IMR-90 (cell line): ENCODE data around the gene CFAP251. TPM values are rescaled to one million over a fixed set of nuclear protein-coding genes. Genes with fewer than 3 reads are reported as not detected.

Experiments used
- ATAC-seq: fragments of 200-7000 bp; cut with Tn5 transposase; 2 replicates; pipeline ENCODE4 v1.9.1; 2020; ENCODE audit warnings: low read depth, mild to moderate bottlenecking, moderate library complexity
- BruUV-seq: library from RNA; stranded (reverse); fragments of 400-500 nt; replicated peaks from 2 replicates; lab custom pipeline; 2021; lab: Mats Ljungman, UMichigan
- CTCF ChIA-PET: fragments of 300-600 bp; formaldehyde crosslinking; extraction: SDS; loops from one replicate; lab custom pipeline; 2021; ENCODE audit warnings: antibody characterized with exemption; lab: Yijun Ruan, JAX
- POLR2A ChIA-PET: fragments of 300-600 bp; sonication (Branson Sonifier 250); formaldehyde crosslinking; loops from one replicate; lab custom pipeline; 2022; ENCODE audit warnings: antibody characterized with exemption; ENCODE audit not compliant: unreplicated experiment; lab: Charles Lee
- DNase-seq: peaks from one replicate; pipeline ENCODE4 v3.0.0; 2013
- H2AFZ ChIP-seq: replicated peaks from 2 replicates; pipeline ENCODE3; 2013; ENCODE audit warnings: low read length, mild to moderate bottlenecking; ENCODE audit not compliant: poor library complexity
- H2AK5ac ChIP-seq: 2 replicates; pipeline ENCODE4 v1.6.1; 2013; ENCODE audit warnings: low read depth, low read length, inconsistent platforms
- H2AK9ac ChIP-seq: replicated peaks from 2 replicates; pipeline ENCODE3; 2013; ENCODE audit warnings: mild to moderate bottlenecking, low read depth, low read length, moderate library complexity; ENCODE audit not compliant: poor library complexity
- H2BK120ac ChIP-seq: 2 replicates; pipeline ENCODE4 v1.6.1; 2013; ENCODE audit warnings: low read depth, low read length, inconsistent platforms
- H2BK15ac ChIP-seq: 3 replicates; pipeline ENCODE4 v1.6.1; 2013; ENCODE audit warnings: low read depth, low read length, inconsistent platforms
- H2BK20ac ChIP-seq: 2 replicates; pipeline ENCODE4 v1.6.1; 2013; ENCODE audit warnings: low read depth, mild to moderate bottlenecking, inconsistent platforms, low read length, moderate library complexity
- H2BK5ac ChIP-seq: 2 replicates; pipeline ENCODE4 v1.6.1; 2013; ENCODE audit warnings: mild to moderate bottlenecking, low read depth, low read length, inconsistent platforms; ENCODE audit not compliant: poor library complexity, severe bottlenecking
- H3K14ac ChIP-seq: replicated peaks from 2 replicates; pipeline ENCODE4 v1.6.1; 2013; ENCODE audit warnings: low read depth, low read length, inconsistent platforms
- H3K18ac ChIP-seq: 2 replicates; pipeline ENCODE4 v1.6.1; 2013; ENCODE audit warnings: low read depth, low read length, control low read depth
- H3K23ac ChIP-seq: 2 replicates; pipeline ENCODE4 v1.6.1; 2013; ENCODE audit warnings: low read depth, low read length, inconsistent platforms
- H3K27ac ChIP-seq: 2 replicates; pipeline ENCODE4 v1.5.1; 2013; ENCODE audit warnings: mild to moderate bottlenecking, control low read depth, low read length; ENCODE audit not compliant: insufficient read depth
- H3K27me3 ChIP-seq: 2 replicates; pipeline ENCODE4 v1.6.1; 2013; ENCODE audit warnings: low read length; ENCODE audit not compliant: control insufficient read depth, insufficient read depth
- H3K36me3 ChIP-seq: 2 replicates; pipeline ENCODE4 v1.6.1; 2013; ENCODE audit warnings: low read length, mixed read lengths; ENCODE audit not compliant: control insufficient read depth, insufficient read depth
- H3K4ac ChIP-seq: 2 replicates; pipeline ENCODE4 v1.6.1; 2013; ENCODE audit warnings: low read depth, low read length, inconsistent platforms
- H3K4me1 ChIP-seq: 2 replicates; pipeline ENCODE4 v1.6.1; 2013; ENCODE audit warnings: low read length, mixed read lengths; ENCODE audit not compliant: control insufficient read depth, insufficient read depth
- H3K4me2 ChIP-seq: 2 replicates; pipeline ENCODE4 v1.6.1; 2013; ENCODE audit warnings: low read depth, mild to moderate bottlenecking, control low read depth, low read length, moderate library complexity
- H3K4me3 ChIP-seq: 2 replicates; pipeline ENCODE4 v1.5.1; 2013; ENCODE audit warnings: low read depth, mild to moderate bottlenecking, control low read depth, low read length, moderate library complexity; ENCODE audit not compliant: insufficient read depth
- H3K56ac ChIP-seq: 2 replicates; pipeline ENCODE4 v1.6.1; 2013; ENCODE audit warnings: low read length, inconsistent platforms; ENCODE audit not compliant: insufficient read depth; ENCODE audit errors: extremely low read depth
- H3K79me1 ChIP-seq, 2 experiments: 2 replicates each; pipeline ENCODE4 v1.6.1; 2013; ENCODE audit warnings: low read length in 2 of 2, inconsistent platforms in 1 of 2, low read depth in 1 of 2
- H3K9ac ChIP-seq: 2 replicates; pipeline ENCODE4 v1.6.1; 2013; ENCODE audit warnings: low read depth, low read length, control low read depth
- H3K9me1 ChIP-seq: 2 replicates; pipeline ENCODE4 v1.6.1; 2013; ENCODE audit warnings: low read length, inconsistent platforms; ENCODE audit not compliant: insufficient read depth
- H3K9me3 ChIP-seq: 2 replicates; pipeline ENCODE4 v1.6.1; 2013; ENCODE audit warnings: low read length; ENCODE audit not compliant: control insufficient read depth, insufficient read depth
- H4K20me1 ChIP-seq: 2 replicates; pipeline ENCODE4 v1.6.1; 2013; ENCODE audit warnings: low read length, inconsistent platforms; ENCODE audit not compliant: insufficient read depth
- H4K5ac ChIP-seq: 2 replicates; pipeline ENCODE4 v1.6.1; 2013; ENCODE audit warnings: mild to moderate bottlenecking, low read depth, low read length, control low read depth
- H4K8ac ChIP-seq, 2 experiments: 2 replicates each; pipeline ENCODE4 v1.6.1; 2013; ENCODE audit warnings: low read depth in 2 of 2, low read length in 2 of 2, control low read depth in 1 of 2, inconsistent platforms in 1 of 2
- H4K91ac ChIP-seq: 2 replicates; pipeline ENCODE4 v1.6.1; 2013; ENCODE audit warnings: low read depth, low read length, inconsistent platforms; ENCODE audit not compliant: insufficient read depth
- BHLHE40 ChIP-seq: fragments of 150-350 bp; IDR thresholded peaks from 2 replicates; pipeline ENCODE4 v1.6.1; 2016; ENCODE audit warnings: mild to moderate bottlenecking, low read depth, low read length
- CEBPB ChIP-seq: IDR thresholded peaks from 2 replicates; pipeline ENCODE4 v1.6.1; 2012; ENCODE audit warnings: low read depth, low read length, improper control_type of control experiment
- CHD1 ChIP-seq: IDR thresholded peaks from 2 replicates; pipeline ENCODE4 v1.6.1; 2012; ENCODE audit warnings: low read depth, low read length, improper control_type of control experiment
- CTCF ChIP-seq: conservative IDR thresholded peaks from 2 replicates; pipeline ENCODE4 v1.5.1; 2012; ENCODE audit warnings: mild to moderate bottlenecking, low read depth, low read length, improper control_type of control experiment
- ELK1 ChIP-seq: fragments of 150-350 bp; IDR thresholded peaks from 2 replicates; pipeline ENCODE4 v1.6.1; 2016; ENCODE audit warnings: low read depth, mild to moderate bottlenecking, low read length, moderate library complexity, borderline replicate concordance
- FOS ChIP-seq: fragments of 150-350 bp; IDR thresholded peaks from 2 replicates; pipeline ENCODE4 v1.6.1; 2016; ENCODE audit warnings: low read depth, low read length
- MAFK ChIP-seq: IDR thresholded peaks from 2 replicates; pipeline ENCODE4 v1.6.1; 2012; ENCODE audit warnings: low read depth, low read length, improper control_type of control experiment
- MAZ ChIP-seq: IDR thresholded peaks from 2 replicates; pipeline ENCODE4 v1.6.1; 2012; ENCODE audit warnings: low read depth, mild to moderate bottlenecking, low read length, improper control_type of control experiment, moderate library complexity, borderline replicate concordance
- MXI1 ChIP-seq: IDR thresholded peaks from 2 replicates; pipeline ENCODE4 v1.6.1; 2012; ENCODE audit warnings: low read depth, mild to moderate bottlenecking, low read length, moderate library complexity, borderline replicate concordance
- NFE2L2 ChIP-seq: fragments of 150-350 bp; IDR thresholded peaks from 2 replicates; pipeline ENCODE4 v1.6.1; 2016; ENCODE audit warnings: low read depth, mild to moderate bottlenecking, low read length
- POLR2A ChIP-seq: IDR thresholded peaks from 2 replicates; pipeline ENCODE4 v1.6.1; 2012; ENCODE audit warnings: mild to moderate bottlenecking, low read depth, low read length
- RAD21 ChIP-seq: IDR thresholded peaks from 2 replicates; pipeline ENCODE4 v1.6.1; 2012; ENCODE audit warnings: low read length, improper control_type of control experiment
- RFX5 ChIP-seq: IDR thresholded peaks from 2 replicates; pipeline ENCODE4 v1.8.0; 2012; ENCODE audit warnings: low read depth, mild to moderate bottlenecking, low read length, moderate library complexity
- SMC3 ChIP-seq: fragments of 150-350 bp; IDR thresholded peaks from 2 replicates; pipeline ENCODE4 v1.6.1; 2016; ENCODE audit warnings: low read depth, mild to moderate bottlenecking, antibody characterized with exemption, low read length, moderate library complexity
- USF2 ChIP-seq: fragments of 150-350 bp; IDR thresholded peaks from 2 replicates; pipeline ENCODE4 v1.6.1; 2017; ENCODE audit warnings: mild to moderate bottlenecking, antibody characterized with exemption, low read length, low read depth
- WGBS, 2 experiments: methylation state at CpG; one replicate each; pipeline versions ENCODE4 v1.1.5 to v1.1.7; 2013; ENCODE audit warnings: missing lambda C conversion rate in 2 of 2; ENCODE audit not compliant: insufficient read length in 1 of 2; ENCODE audit errors: extremely low coverage in 2 of 2; 5-methylcytosine and 5-hydroxymethylcytosine counted together
- dilution Hi-C: fragments of 300-500 bp; cut with HindIII; formaldehyde crosslinking; loops from one replicate; pipeline ENCODE4 v1.14.3; 2018; ENCODE audit warnings: low sequenced_read_pairs; ENCODE audit not compliant: unreplicated experiment
- in situ Hi-C: fragments of 300-500 bp; cut with MboI; formaldehyde crosslinking; loops from 3 replicates; pipeline ENCODE4 v1.14.3; 2019; ENCODE audit warnings: low sequenced_read_pairs, inconsistent platforms, mixed read lengths
- intact Hi-C: fragments of 100-400 bp; cut with micrococcal nuclease; formaldehyde crosslinking; loops from 2 replicates; pipeline ENCODE4 v1.10.0; 2022
- polyA plus RNA-seq, 3 experiments: library from polyadenylated mRNA; depleted of rRNA; stranded (reverse); fragments of >200 nt; gene quantifications; 2 replicates each; pipeline ENCODE4 v1.2.3, GENCODE V29; 2012; ENCODE audit warnings: low replicate concordance in 1 of 3
- total RNA-seq: library from RNA; depleted of rRNA; stranded (reverse); fragments of >200 nt; gene quantifications from 2 replicates; pipeline ENCODE4 v1.2.3, GENCODE V29; 2012

CFAP251 gene
- total and polyA plus RNA-seq, 2 of the 4 experiments (the other 2 are of a cell fraction): 7.8 to 9.1 TPM

- dilution Hi-C loops (no loop called here), in situ Hi-C loops (no loop called here)
- no peaks in the 10 kb centered on the region; the same call in 1 of the 2 replicates for H4K20me1 ChIP-seq
Measured at GRCh38 chr12:121908702-121909101, 9.7 kb upstream of the CFAP251 start.

More at GRCh38 chr12:121908702-121909101, 9.7 kb upstream of the CFAP251 start:
- H3K56ac ChIP-seq: no peak overlapping the region
- H4K5ac ChIP-seq: no peak overlapping the region
- POLR2A ChIA-PET: interaction anchor here (0.7 kb wide), 1 partner anchor 170 kb away, joined by 6 read pairs; the partner anchor contains the start of gene MLXIP
- H2AK9ac ChIP-seq: no peak overlapping the region
- H3K79me1 ChIP-seq: peaks cover 14 to 39% of the 10 kb centered on the region in 2 experiments
- H2BK20ac ChIP-seq: no peak overlapping the region
- no peak overlapping the region for H2AFZ ChIP-seq
- H3K9ac ChIP-seq: no peak overlapping the region
- H3K36me3 ChIP-seq: peaks cover 40% of the 10 kb centered on the region
- ATAC-seq (no peak), DNase-seq (no peak)
- TF ChIP-seq RAD21: no peak
- no peak for TF ChIP-seq FOS
- TF ChIP-seq SMC3: no peak
- no peak for TF ChIP-seq BHLHE40
- TF ChIP-seq MAZ: no peak
- no peak for TF ChIP-seq MXI1
- TF ChIP-seq RFX5: no peak
- no peak for TF ChIP-seq MAFK
- no peak for TF ChIP-seq CHD1
- no peak for TF ChIP-seq POLR2A
- TF ChIP-seq CTCF: no peak
- TF ChIP-seq CEBPB: no peak
- no peak for TF ChIP-seq ELK1
- no peak for TF ChIP-seq USF2
- no peak for TF ChIP-seq NFE2L2
- no peak overlapping the region for H2BK5ac ChIP-seq
- CTCF ChIA-PET: no interaction called here
- no peak overlapping the region for H4K8ac ChIP-seq
- no TSS peak for BruUV-seq
- intact Hi-C loops: no loop called here
- H2BK120ac ChIP-seq: no peak overlapping the region
- no peak overlapping the region for H3K18ac ChIP-seq
- 0 out of 2 replicates have a peak, but pooled peaks cover 4% of the 10 kb centered on the region for H3K9me1 ChIP-seq
- H3K14ac ChIP-seq: no peak overlapping the region
- no peaks in the 10 kb centered on the region for H3K9me3 ChIP-seq
- 80% methylated on average over 1 of the region's 2 CpGs; no CpG with 5 or more reads in 1 of the 2 experiments for WGBS, 2 experiments
- H2AK5ac ChIP-seq: no peak overlapping the region
- no peak overlapping the region for H3K27ac ChIP-seq
- no peaks in the 10 kb centered on the region for H3K4me1 ChIP-seq
- H3K4me3 ChIP-seq: no peak overlapping the region
- H3K4me2 ChIP-seq: no peak overlapping the region
- H3K27me3 ChIP-seq: no peaks in the 10 kb centered on the region
- no peak overlapping the region for H4K91ac ChIP-seq
- H3K23ac ChIP-seq: no peak overlapping the region
- no peak overlapping the region for H3K4ac ChIP-seq
- no peak overlapping the region for H2BK15ac ChIP-seq
